Right atrium auricular region (tissue), 2 donors: ENCODE data around the gene EVC. TPM values are rescaled to one million over a fixed set of nuclear protein-coding genes. Genes with fewer than 3 reads are reported as not detected.

Experiments
- DNase-seq: peaks from one replicate; pipeline ENCODE4 v3.0.0-alpha.2; 2019; ENCODE audit warnings: low spot score
- H3K27ac ChIP-seq, 2 donors: fragments of 200-600 bp; sonication (generic); 1 replicate in 1 of 2; 2 replicates in 1 of 2; pipeline ENCODE4 v1.5.1; 2016 to 2019
- H3K27me3 ChIP-seq, 2 donors: fragments of 200-600 bp; sonication (generic); one replicate each; pipeline versions ENCODE4 v1.5.1 to v1.6.0; 2017 to 2019
- H3K36me3 ChIP-seq: fragments of 200-600 bp; sonication (generic); one replicate; pipeline ENCODE4 v1.5.1; 2016
- H3K4me1 ChIP-seq, 2 donors: fragments of 200-600 bp; sonication (generic); one replicate each; pipeline versions ENCODE4 v1.5.1 to v1.6.0; 2017 to 2019
- H3K4me3 ChIP-seq, 2 donors: fragments of 200-600 bp; sonication (generic); 1 replicate in 1 of 2; 2 replicates in 1 of 2; pipeline ENCODE4 v1.5.1; 2017 to 2019; ENCODE audit warnings: mild to moderate bottlenecking in 1 of 2, moderate library complexity in 1 of 2
- H3K9me3 ChIP-seq, 2 donors: fragments of 200-600 bp; sonication (generic); one replicate each; pipeline ENCODE4 v1.5.1; 2019
- CTCF ChIP-seq, 2 donors: fragments of 200-600 bp; sonication (generic); IDR thresholded peaks; one replicate each; pipeline ENCODE4 v1.5.1; 2019; ENCODE audit warnings: antibody characterized with exemption in 2 of 2
- total RNA-seq, 2 donors: library from RNA; depleted of rRNA; stranded (reverse); fragments of >200 nt; gene quantifications; one replicate each; pipeline ENCODE4 v1.1.0, GENCODE V29; 2016

EVC gene
- total RNA-seq, 2 donors from 2014 or later = 8.6 to 14.1 TPM

- Histone ChIP-seq H3K9me3 (no peaks in the 10 kb centered on the region), H3K4me1 (no peaks in the 10 kb centered on the region), H3K36me3 (peaks cover 49% of the 10 kb centered on the region), H3K27ac (no peak overlapping the region), H3K4me3 (no peak overlapping the region), H3K27me3 (no peaks in the 10 kb centered on the region)
- TF ChIP-seq CTCF (IDR thresholded peaks at IDR 0.05) = no peak
- peak; percentile 46 for DNase-seq
These were observed 47.7 kb downstream of the EVC start for GRCh38 chr4:5758741-5759140.

GRCh38 chr4:5759236-5760075 lies 48.5 kb downstream of the EVC start:
- Histone ChIP-seq H3K9me3 (no peaks in the 10 kb centered on the region), H3K27ac (no peak overlapping the region), H3K4me1 (no peaks in the 10 kb centered on the region), H3K27me3 (no peaks in the 10 kb centered on the region), H3K36me3 (peaks cover 42% of the 10 kb centered on the region), H3K4me3 (no peak overlapping the region)
- TF ChIP-seq CTCF (IDR thresholded peaks at IDR 0.05) = no peak
- peak; percentile 50 for DNase-seq

GRCh38 chr4:5760246-5760645 lies 49.2 kb downstream of the EVC start:
- no peak overlapping the region for H3K27ac ChIP-seq
- DNase-seq = peak; percentile 26
- H3K4me1 ChIP-seq = no peaks in the 10 kb centered on the region
- no peaks in the 10 kb centered on the region for H3K27me3 ChIP-seq
- H3K4me3 ChIP-seq = no peak overlapping the region
- H3K9me3 ChIP-seq = no peaks in the 10 kb centered on the region
- TF ChIP-seq CTCF (IDR thresholded peaks at IDR 0.05) = no peak
- peaks cover 34% of the 10 kb centered on the region for H3K36me3 ChIP-seq

GRCh38 chr4:5760936-5761480 lies 50.0 kb downstream of the EVC start:
- no peak for DNase-seq
- peaks cover 27% of the 10 kb centered on the region for H3K36me3 ChIP-seq
- H3K27ac ChIP-seq = no peak overlapping the region
- H3K4me3 ChIP-seq = no peak overlapping the region
- TF ChIP-seq CTCF (IDR thresholded peaks at IDR 0.05) = no peak
- no peaks in the 10 kb centered on the region for H3K27me3 ChIP-seq
- H3K4me1 ChIP-seq = no peaks in the 10 kb centered on the region
- H3K9me3 ChIP-seq = no peaks in the 10 kb centered on the region

- H3K4me1 ChIP-seq = no peaks in the 10 kb centered on the region
- TF ChIP-seq CTCF (IDR thresholded peaks at IDR 0.05) = no peak
- no peaks in the 10 kb centered on the region for H3K27me3 ChIP-seq
- H3K9me3 ChIP-seq = no peaks in the 10 kb centered on the region
- DNase-seq = peak; percentile 36
- no peak overlapping the region for H3K4me3 ChIP-seq
- H3K27ac ChIP-seq = no peak overlapping the region
- H3K36me3 ChIP-seq = peaks cover 7% of the 10 kb centered on the region
These were observed 59.0 kb downstream of the EVC start for GRCh38 chr4:5770051-5770450.
